Measurements from ENCODE around the gene VPS45.

The VPS45 gene

GRCh38 chr1:150082494-150082893 is 14.9 kb downstream of the VPS45 start:
- in situ Hi-C loops (cut with HindIII; ENCODE audit: low pct_unique_long_range_greater_than_20kb, low sequenced_read_pairs): no loop called here
- DNase-seq (ENCODE audit: low read depth in 1 of 2, low spot score in 1 of 2): no peak

GRCh38 chr1:150083907-150084306 is 16.3 kb downstream of the VPS45 start:
- in situ Hi-C loops (cut with HindIII; ENCODE audit: low pct_unique_long_range_greater_than_20kb, low sequenced_read_pairs): no loop called here
- no peak for TF ChIP-seq JUND (IDR thresholded peaks at IDR 0.05; ENCODE audit: low read depth)
- no peak for DNase-seq (ENCODE audit: low read depth in 1 of 2, low spot score in 1 of 2)

More at GRCh38 chr1:150082494-150082893, 14.9 kb downstream of the VPS45 start:
- no peak for TF ChIP-seq JUND (IDR thresholded peaks at IDR 0.05; ENCODE audit: low read depth)

DNA sequence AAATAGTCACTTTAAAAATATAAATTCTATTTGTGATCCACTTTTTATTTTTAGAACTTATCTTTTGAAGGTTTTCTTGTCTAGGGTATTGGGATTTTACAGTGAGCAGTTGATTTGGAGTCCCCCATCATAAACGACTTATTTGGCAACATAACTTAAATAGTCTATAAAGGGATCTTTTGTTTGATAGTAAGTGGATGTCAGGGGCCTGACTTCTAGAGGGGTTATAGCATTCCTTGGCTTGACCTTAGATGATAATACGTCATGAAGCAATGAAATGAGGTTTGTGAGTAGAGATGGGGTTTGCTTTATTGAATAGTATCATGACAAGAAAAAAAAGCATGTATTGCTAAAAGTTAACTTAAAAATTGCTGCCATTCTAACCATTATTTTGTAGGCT is 17.8 kb downstream of the VPS45 start:
- no peak for TF ChIP-seq JUND (IDR thresholded peaks at IDR 0.05; ENCODE audit: low read depth)
- DNase-seq (ENCODE audit: low read depth in 1 of 2, low spot score in 1 of 2): no peak
- in situ Hi-C loops (cut with HindIII; ENCODE audit: low pct_unique_long_range_greater_than_20kb, low sequenced_read_pairs): no loop called here

GRCh38 chr1:150087415-150087814 is 19.8 kb downstream of the VPS45 start:
- in situ Hi-C loops (cut with HindIII; ENCODE audit: low pct_unique_long_range_greater_than_20kb, low sequenced_read_pairs): no loop called here
- TF ChIP-seq JUND (IDR thresholded peaks at IDR 0.05; ENCODE audit: low read depth): no peak
- no peak for DNase-seq (ENCODE audit: low read depth in 1 of 2, low spot score in 1 of 2)

- DNase-seq (ENCODE audit: low read depth in 1 of 2, low spot score in 1 of 2): no peak
- TF ChIP-seq JUND (IDR thresholded peaks at IDR 0.05; ENCODE audit: low read depth): no peak
- in situ Hi-C loops (cut with HindIII; ENCODE audit: low pct_unique_long_range_greater_than_20kb, low sequenced_read_pairs): no loop called here
Observed at GRCh38 chr1:150089846-150090520, 22.4 kb downstream of the VPS45 start.

DNA sequence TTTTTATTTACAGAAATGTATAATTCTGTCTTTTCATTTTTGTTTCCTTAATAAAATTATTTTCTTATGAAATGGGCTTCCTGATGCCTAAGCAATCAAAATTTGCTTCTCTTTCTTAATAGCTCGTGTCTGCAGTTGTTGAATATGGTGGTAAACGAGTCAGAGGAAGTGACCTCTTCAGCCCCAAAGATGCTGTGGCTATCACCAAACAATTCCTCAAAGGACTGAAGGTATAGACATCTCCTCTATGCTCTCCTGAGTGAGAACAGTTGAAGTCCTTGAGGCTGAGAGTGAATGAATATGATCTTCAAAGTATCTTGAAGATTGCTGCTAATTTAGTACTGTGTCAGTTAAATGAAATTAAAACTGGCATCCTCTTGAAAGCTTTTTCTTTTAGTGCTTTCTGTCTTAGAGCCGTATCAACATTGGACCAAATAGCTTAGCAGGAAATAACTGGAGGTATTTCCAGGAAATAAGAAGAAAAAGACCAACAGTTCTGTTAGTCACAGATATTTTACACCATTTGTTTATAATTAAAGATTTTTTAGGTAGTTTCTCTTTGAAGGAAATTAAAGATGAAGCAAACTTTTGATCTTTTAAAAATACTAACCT is 24.7 kb downstream of the VPS45 start:
- no peak for TF ChIP-seq JUND (IDR thresholded peaks at IDR 0.05; ENCODE audit: low read depth)
- DNase-seq (ENCODE audit: low read depth in 1 of 2, low spot score in 1 of 2): no peak
- in situ Hi-C loops (cut with HindIII; ENCODE audit: low pct_unique_long_range_greater_than_20kb, low sequenced_read_pairs): no loop called here

DNA sequence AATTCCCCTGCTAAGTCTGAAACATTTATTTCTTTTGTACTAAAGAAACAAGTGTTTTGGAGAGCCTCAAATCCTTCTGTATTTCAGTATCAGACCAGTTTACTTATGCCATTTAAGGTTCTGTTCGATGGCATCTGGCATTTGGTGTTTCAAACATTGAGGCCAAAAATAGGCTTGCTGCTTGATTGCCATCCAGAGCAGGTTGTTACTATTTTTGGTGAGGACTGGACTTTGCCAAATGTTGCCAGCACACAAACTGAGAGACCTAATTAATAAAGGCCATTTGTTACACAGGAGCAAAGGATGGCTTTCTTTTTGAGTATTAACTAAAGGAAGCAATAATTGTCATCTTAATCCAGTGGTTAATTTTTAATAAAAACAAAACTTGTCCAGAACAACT is 26.2 kb downstream of the VPS45 start:
- no peak for DNase-seq (ENCODE audit: low read depth in 1 of 2, low spot score in 1 of 2)
- TF ChIP-seq JUND (IDR thresholded peaks at IDR 0.05; ENCODE audit: low read depth): no peak
- in situ Hi-C loops (cut with HindIII; ENCODE audit: low pct_unique_long_range_greater_than_20kb, low sequenced_read_pairs): no loop called here

DNA sequence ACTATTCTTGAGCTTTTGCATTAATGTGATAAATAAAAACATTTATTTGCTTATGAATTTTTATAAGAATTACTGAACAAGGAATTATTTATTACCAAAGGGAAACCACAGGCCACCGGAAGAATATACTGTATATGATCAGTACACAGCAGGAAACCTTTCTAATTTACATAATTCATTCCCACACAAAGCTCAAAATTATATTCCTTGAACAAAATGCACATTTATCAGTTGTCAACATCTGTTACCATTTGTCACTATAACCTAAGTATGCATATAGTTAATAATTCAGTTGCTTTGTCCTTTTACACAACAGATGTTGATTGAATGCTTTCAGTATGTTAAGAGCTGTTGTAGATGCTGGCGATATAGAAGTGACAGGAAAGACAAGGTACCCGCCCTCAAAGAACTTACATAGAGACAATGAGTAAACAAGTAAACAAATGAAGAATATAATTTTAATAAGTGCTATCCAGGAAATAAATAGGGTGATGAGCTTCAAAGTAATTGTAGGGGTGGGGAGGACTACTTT is 27.2 kb downstream of the VPS45 start:
- in situ Hi-C loops (cut with HindIII; ENCODE audit: low pct_unique_long_range_greater_than_20kb, low sequenced_read_pairs): no loop called here
- no peak for TF ChIP-seq JUND (IDR thresholded peaks at IDR 0.05; ENCODE audit: low read depth)
- DNase-seq (ENCODE audit: low read depth in 1 of 2, low spot score in 1 of 2): no peak

GRCh38 chr1:150102986-150103385 is 35.4 kb downstream of the VPS45 start:
- no peak for DNase-seq (ENCODE audit: low read depth in 1 of 2, low spot score in 1 of 2)
- in situ Hi-C loops (cut with HindIII; ENCODE audit: low pct_unique_long_range_greater_than_20kb, low sequenced_read_pairs): no loop called here
- TF ChIP-seq JUND (IDR thresholded peaks at IDR 0.05; ENCODE audit: low read depth): no peak

- in situ Hi-C loops (cut with HindIII; ENCODE audit: low pct_unique_long_range_greater_than_20kb, low sequenced_read_pairs): no loop called here
- DNase-seq (ENCODE audit: low read depth in 1 of 2, low spot score in 1 of 2): no peak
- no peak for TF ChIP-seq JUND (IDR thresholded peaks at IDR 0.05; ENCODE audit: low read depth)
Observed at GRCh38 chr1:150106341-150106740, 38.8 kb downstream of the VPS45 start.

- DNase-seq (ENCODE audit: low read depth in 1 of 2, low spot score in 1 of 2): no peak
- no peak for TF ChIP-seq JUND (IDR thresholded peaks at IDR 0.05; ENCODE audit: low read depth)
- in situ Hi-C loops (cut with HindIII; ENCODE audit: low pct_unique_long_range_greater_than_20kb, low sequenced_read_pairs): no loop called here
Observed at GRCh38 chr1:150109586-150109985, 42.0 kb downstream of the VPS45 start.

DNA sequence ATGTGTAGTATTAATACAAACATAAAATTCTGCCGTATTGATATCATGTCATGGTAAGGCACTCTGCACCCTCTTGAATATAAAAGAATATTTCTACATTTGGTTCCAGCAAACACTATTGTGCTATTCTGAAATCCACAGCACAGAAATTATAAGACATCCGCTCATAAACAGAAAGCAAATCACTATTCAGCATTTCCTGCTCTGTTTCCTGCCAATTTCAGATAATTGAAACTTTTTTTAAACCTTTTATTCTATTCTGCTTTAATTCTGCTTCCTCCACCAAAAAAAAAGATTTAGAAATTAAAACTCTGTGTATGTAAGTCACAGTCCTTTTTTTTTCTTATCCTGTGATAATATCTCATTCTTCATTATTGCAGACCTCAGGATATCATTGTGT is 42.5 kb downstream of the VPS45 start:
- TF ChIP-seq JUND (IDR thresholded peaks at IDR 0.05; ENCODE audit: low read depth): no peak
- DNase-seq (ENCODE audit: low read depth in 1 of 2, low spot score in 1 of 2): no peak
- in situ Hi-C loops (cut with HindIII; ENCODE audit: low pct_unique_long_range_greater_than_20kb, low sequenced_read_pairs): no loop called here

DNA sequence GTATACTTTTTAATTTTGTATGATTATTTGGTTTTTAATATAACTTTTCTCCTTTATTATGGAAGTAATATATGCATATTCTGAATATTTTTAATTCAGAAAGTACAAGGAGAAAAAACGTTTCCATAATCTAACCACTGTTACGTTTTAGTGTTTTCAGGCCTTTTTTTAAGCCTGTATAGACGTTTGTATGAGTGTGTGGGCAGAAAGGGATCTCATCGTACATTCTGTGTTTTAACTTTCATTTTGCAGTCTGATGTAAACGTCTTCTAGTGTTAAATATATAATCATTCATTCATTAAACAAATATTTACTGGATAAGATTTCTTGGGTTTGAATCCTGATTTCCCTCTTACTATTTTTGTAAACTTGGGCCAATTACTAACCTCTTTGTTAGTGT is 44.1 kb downstream of the VPS45 start:
- DNase-seq (ENCODE audit: low read depth in 1 of 2, low spot score in 1 of 2): no peak
- no peak for TF ChIP-seq JUND (IDR thresholded peaks at IDR 0.05; ENCODE audit: low read depth)
- in situ Hi-C loops (cut with HindIII; ENCODE audit: low pct_unique_long_range_greater_than_20kb, low sequenced_read_pairs): no loop called here

All from T47D (cell line).